GM23338 (cell line): Measurements from ENCODE around the gene HSP90B1. TPM values are rescaled to one million over a fixed set of nuclear protein-coding genes. Genes with fewer than 3 reads are reported as not detected.

ENCODE experiments used
- ATAC-seq: fragments of 200-7000 bp; cut with Tn5 transposase; 3 replicates; pipeline ENCODE4 v1.9.1; 2020
- DNase-seq: peaks from one replicate; pipeline ENCODE4 v3.0.0-alpha.2; 2015; ENCODE audit warnings: low spot score
- H2AFZ ChIP-seq: fragments of 200-600 bp; sonication (generic); 2 replicates; pipeline ENCODE4 v1.8.0; 2016; ENCODE audit warnings: antibody characterized with exemption, mild to moderate bottlenecking, moderate library complexity
- H3F3A ChIP-seq: fragments of 200-600 bp; sonication (generic); replicated peaks from 2 replicates; pipeline ENCODE4 v1.8.0; 2017; ENCODE audit warnings: antibody characterized with exemption, mixed run types, low read depth
- H3K27ac ChIP-seq: fragments of 200-600 bp; sonication (generic); 2 replicates; pipeline ENCODE4 v1.6.1; 2016; ENCODE audit warnings: low read depth
- H3K27me3 ChIP-seq: fragments of 200-600 bp; sonication (generic); 2 replicates; pipeline ENCODE4 v1.8.0; 2016; ENCODE audit warnings: mild to moderate bottlenecking, mixed run types, moderate library complexity; ENCODE audit not compliant: insufficient read depth
- H3K36me3 ChIP-seq: fragments of 200-600 bp; sonication (generic); 2 replicates; pipeline ENCODE4 v1.8.0; 2016; ENCODE audit warnings: mild to moderate bottlenecking; ENCODE audit not compliant: insufficient read depth
- H3K4me1 ChIP-seq: fragments of 200-600 bp; sonication (generic); 2 replicates; pipeline ENCODE4 v1.8.0; 2016; ENCODE audit warnings: mild to moderate bottlenecking, moderate library complexity; ENCODE audit not compliant: insufficient read depth
- H3K4me2 ChIP-seq: fragments of 200-600 bp; sonication (generic); 2 replicates; pipeline ENCODE4 v1.7.1; 2017; ENCODE audit warnings: mixed run types
- H3K4me3 ChIP-seq: fragments of 200-600 bp; sonication (generic); 2 replicates; pipeline ENCODE4 v1.6.1; 2016; ENCODE audit warnings: mixed run types
- H3K79me2 ChIP-seq: fragments of 200-600 bp; sonication (generic); replicated peaks from 2 replicates; pipeline ENCODE4 v1.8.0; 2017; ENCODE audit warnings: mild to moderate bottlenecking; ENCODE audit not compliant: insufficient read depth
- H3K9me2 ChIP-seq: fragments of 200-600 bp; sonication (generic); 2 replicates; pipeline ENCODE4 v1.8.0; 2017; ENCODE audit not compliant: insufficient read depth
- H4K20me1 ChIP-seq: fragments of 200-600 bp; sonication (generic); replicated peaks from 2 replicates; pipeline ENCODE4 v1.8.0; 2017; ENCODE audit warnings: mild to moderate bottlenecking; ENCODE audit not compliant: insufficient read depth
- H3K27ac Mint-ChIP-seq: 2 replicates; pipeline ENCODE4 v1.8.0; 2020; ENCODE audit warnings: inconsistent platforms, mild to moderate bottlenecking, moderate library complexity, mixed read lengths
- H3K27me3 Mint-ChIP-seq: 3 replicates; pipeline ENCODE4 v1.8.0; 2022; ENCODE audit warnings: low read depth, mild to moderate bottlenecking, moderate library complexity, mixed read lengths, inconsistent platforms; ENCODE audit not compliant: insufficient read depth, poor library complexity
- H3K36me3 Mint-ChIP-seq: 3 replicates; pipeline ENCODE4 v1.8.0; 2021; ENCODE audit warnings: low read depth, mild to moderate bottlenecking, inconsistent platforms, moderate library complexity, mixed read lengths
- H3K4me1 Mint-ChIP-seq: 3 replicates; pipeline ENCODE4 v1.8.0; 2020; ENCODE audit warnings: mild to moderate bottlenecking, inconsistent platforms, mixed read lengths
- H3K4me3 Mint-ChIP-seq: 3 replicates; pipeline ENCODE4 v1.8.0; 2021; ENCODE audit warnings: moderate library complexity, mild to moderate bottlenecking, inconsistent platforms, mixed read lengths
- H3K9me3 Mint-ChIP-seq: 3 replicates; pipeline ENCODE4 v1.8.0; 2020; ENCODE audit warnings: moderate library complexity, mild to moderate bottlenecking, inconsistent platforms, mixed read lengths
- CREB1 ChIP-seq: fragments of 250-450 bp; sonication (Bioruptor Pico); IDR thresholded peaks from 2 replicates; pipeline ENCODE4 v1.5.0; 2020; ENCODE audit warnings: low read depth, mild to moderate bottlenecking, moderate library complexity
- ETS1 ChIP-seq: IDR thresholded peaks from 2 replicates; pipeline ENCODE4 v1.6.1; 2016; ENCODE audit warnings: antibody characterized with exemption
- EZH2phosphoT487 ChIP-seq: fragments of 200-600 bp; sonication (generic); IDR thresholded peaks from one replicate; pipeline ENCODE4 v1.8.1; 2018; ENCODE audit warnings: antibody characterized with exemption; ENCODE audit not compliant: unreplicated experiment
- JUNB ChIP-seq: IDR thresholded peaks from one replicate; pipeline ENCODE4 v1.6.1; 2016; ENCODE audit warnings: antibody characterized with exemption; ENCODE audit not compliant: unreplicated experiment
- NANOG ChIP-seq: IDR thresholded peaks from 2 replicates; pipeline ENCODE4 v1.6.1; 2016; ENCODE audit warnings: antibody characterized with exemption, borderline replicate concordance
- POLR2AphosphoS5 ChIP-seq: IDR thresholded peaks from 2 replicates; pipeline ENCODE4 v1.6.1; 2016; ENCODE audit warnings: antibody characterized with exemption, low read depth
- STAT1 ChIP-seq: IDR thresholded peaks from one replicate; pipeline ENCODE4 v1.6.1; 2016; ENCODE audit warnings: antibody characterized with exemption; ENCODE audit not compliant: unreplicated experiment
- ZNF331 ChIP-seq: fragments of 250-450 bp; sonication (Bioruptor Pico); IDR thresholded peaks from 2 replicates; pipeline ENCODE4 v1.5.0; 2020; ENCODE audit warnings: low read depth, mild to moderate bottlenecking, moderate library complexity
- polyA plus RNA-seq: library from polyadenylated mRNA; unstranded; fragments of >200 nt; fragmentation: Nextera tagmentation; extraction: Ambion mirVana; gene quantifications from 2 replicates; pipeline ENCODE4 v1.2.1, GENCODE V29; 2016
- total RNA-seq: library from RNA; depleted of rRNA; stranded (reverse); fragments of >200 nt; shearing (Covaris generic); gene quantifications from 2 replicates; pipeline ENCODE4 v1.2.3, GENCODE V29; 2014

Gene HSP90B1
- total and polyA plus RNA-seq, 2 experiments from 2014 or later, result 605 to 1,312 TPM

GRCh38 chr12:103965255-103965589 lies 35.0 kb downstream of the HSP90B1 start:
- Mint-ChIP-seq H3K27ac (peak overlapping the region; percentile 99), H3K4me1 (peaks cover 20% of the 10 kb centered on the region), H3K36me3 (peaks cover 30% of the 10 kb centered on the region), H3K4me3 (peak overlapping the region; percentile 100), H3K9me3 (no peaks in the 10 kb centered on the region), H3K27me3 (peaks cover 10% of the 10 kb centered on the region)
- TF ChIP-seq NANOG (no peak), ZNF331 (CRISPR knock-in tag) (no peak), JUNB (no peak), STAT1 (no peak), ETS1 (no peak)
- peaks cover 4% of the 10 kb centered on the region; the same call in 1 of the 2 replicates for H3F3A ChIP-seq
- no peaks in the 10 kb centered on the region for H3K36me3 ChIP-seq
- peak overlapping the region; percentile 94 for H3K4me2 ChIP-seq
- no peak for DNase-seq
- peaks cover 7% of the 10 kb centered on the region; the same call in 1 of the 2 replicates for H3K4me1 ChIP-seq
- peak overlapping the region; percentile 30 for H3K27ac ChIP-seq
- no peaks in the 10 kb centered on the region for H3K9me2 ChIP-seq
- no peaks in the 10 kb centered on the region for H3K27me3 ChIP-seq
- H2AFZ ChIP-seq, result peak overlapping the region; percentile 57; the same call in 1 of the 2 replicates
- peaks cover 24% of the 10 kb centered on the region for H4K20me1 ChIP-seq
- peak overlapping the region; percentile 95 for H3K4me3 ChIP-seq
- no peak for ATAC-seq
- peaks cover 66% of the 10 kb centered on the region for H3K79me2 ChIP-seq

- peaks cover 20% of the 10 kb centered on the region for H3K4me1 Mint-ChIP-seq
- Histone ChIP-seq H3K27ac (peak within 1 kb of the TSS; percentile 91), H3K4me3 (peak within 1 kb of the TSS; percentile 95)
These were observed 35.6 kb downstream of the HSP90B1 start, which contains the start of gene TDG for GRCh38 chr12:103965590-103966504. TDG (plus strand) TSS chr12:103965872; CDS start chr12:103966038, 166 bp downstream.

More at GRCh38 chr12:103965590-103966504, 35.6 kb downstream of the HSP90B1 start, which contains the start of gene TDG:
- H3K27me3 ChIP-seq, result no peaks in the 10 kb centered on the region
- H3K79me2 ChIP-seq, result peaks cover 73% of the 10 kb centered on the region
- peaks cover 30% of the 10 kb centered on the region for H3K36me3 Mint-ChIP-seq
- H3K4me1 ChIP-seq, result peaks cover 7% of the 10 kb centered on the region; the same call in 1 of the 2 replicates
- peak within 1 kb of the TSS; percentile 100 for H3K4me3 Mint-ChIP-seq
- peaks cover 4% of the 10 kb centered on the region; the same call in 1 of the 2 replicates for H3F3A ChIP-seq
- H3K27me3 Mint-ChIP-seq, result peaks cover 10% of the 10 kb centered on the region
- peak within 1 kb of the TSS; percentile 94 for H3K4me2 ChIP-seq
- no peak for TF ChIP-seq JUNB
- TF ChIP-seq CREB1 (CRISPR knock-in tag), result peak; percentile 77
- TF ChIP-seq ETS1, result peak; percentile 84
- TF ChIP-seq EZH2phosphoT487, result no peak
- TF ChIP-seq POLR2AphosphoS5, result peak; percentile 89
- no peaks in the 10 kb centered on the region for H3K36me3 ChIP-seq
- ATAC-seq (peak; percentile 95), DNase-seq (peak; percentile 99)
- H4K20me1 ChIP-seq, result peaks cover 30% of the 10 kb centered on the region
- H3K27ac Mint-ChIP-seq, result peak within 1 kb of the TSS; percentile 99
- H3K9me3 Mint-ChIP-seq, result no peaks in the 10 kb centered on the region
- peak within 1 kb of the TSS; percentile 57; the same call in 1 of the 2 replicates for H2AFZ ChIP-seq
- no peaks in the 10 kb centered on the region for H3K9me2 ChIP-seq
